ENCODE data around the gene WNT1. TPM values are rescaled to one million over a fixed set of nuclear protein-coding genes. Genes with fewer than 3 reads are reported as not detected.

WNT1 gene
- total and polyA plus RNA-seq, 10 of the 15 experiments (the other 5 are each of a cell fraction or from before 2014, with no cell fraction given), result not detected

GRCh38 chr12:48965298-48965838 lies 12.8 kb upstream of the WNT1 start (continued):
- no peak for TF ChIP-seq HCFC1 (IDR thresholded peaks at IDR 0.05; ENCODE audit: low read length)
- TF ChIP-seq LARP7 (IDR thresholded peaks at IDR 0.05), result no peak
- TF ChIP-seq CBFB (IDR thresholded peaks at IDR 0.05; ENCODE audit: low read depth), result no peak
- TF ChIP-seq RAD51 (IDR thresholded peaks at IDR 0.05), result no peak
- TF ChIP-seq, protein P1, sequence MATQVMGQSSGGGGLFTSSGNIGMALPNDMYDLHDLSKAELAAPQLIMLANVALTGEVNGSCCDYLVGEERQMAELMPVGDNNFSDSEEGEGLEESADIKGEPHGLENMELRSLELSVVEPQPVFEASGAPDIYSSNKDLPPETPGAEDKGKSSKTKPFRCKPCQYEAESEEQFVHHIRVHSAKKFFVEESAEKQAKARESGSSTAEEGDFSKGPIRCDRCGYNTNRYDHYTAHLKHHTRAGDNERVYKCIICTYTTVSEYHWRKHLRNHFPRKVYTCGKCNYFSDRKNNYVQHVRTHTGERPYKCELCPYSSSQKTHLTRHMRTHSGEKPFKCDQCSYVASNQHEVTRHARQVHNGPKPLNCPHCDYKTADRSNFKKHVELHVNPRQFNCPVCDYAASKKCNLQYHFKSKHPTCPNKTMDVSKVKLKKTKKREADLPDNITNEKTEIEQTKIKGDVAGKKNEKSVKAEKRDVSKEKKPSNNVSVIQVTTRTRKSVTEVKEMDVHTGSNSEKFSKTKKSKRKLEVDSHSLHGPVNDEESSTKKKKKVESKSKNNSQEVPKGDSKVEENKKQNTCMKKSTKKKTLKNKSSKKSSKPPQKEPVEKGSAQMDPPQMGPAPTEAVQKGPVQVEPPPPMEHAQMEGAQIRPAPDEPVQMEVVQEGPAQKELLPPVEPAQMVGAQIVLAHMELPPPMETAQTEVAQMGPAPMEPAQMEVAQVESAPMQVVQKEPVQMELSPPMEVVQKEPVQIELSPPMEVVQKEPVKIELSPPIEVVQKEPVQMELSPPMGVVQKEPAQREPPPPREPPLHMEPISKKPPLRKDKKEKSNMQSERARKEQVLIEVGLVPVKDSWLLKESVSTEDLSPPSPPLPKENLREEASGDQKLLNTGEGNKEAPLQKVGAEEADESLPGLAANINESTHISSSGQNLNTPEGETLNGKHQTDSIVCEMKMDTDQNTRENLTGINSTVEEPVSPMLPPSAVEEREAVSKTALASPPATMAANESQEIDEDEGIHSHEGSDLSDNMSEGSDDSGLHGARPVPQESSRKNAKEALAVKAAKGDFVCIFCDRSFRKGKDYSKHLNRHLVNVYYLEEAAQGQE (IDR thresholded peaks at IDR 0.05; ENCODE audit: low read depth, low read length), result no peak
- no peak for TF ChIP-seq ETV6 (conservative IDR thresholded peaks at IDR 0.05 in 1 of 2, IDR thresholded peaks at IDR 0.05 in 1 of 2; ENCODE audit: borderline replicate concordance in 1 of 2, low read depth in 1 of 2)

GRCh38 chr12:48966177-48966895 lies 11.8 kb upstream of the WNT1 start:
- H4K20me1 ChIP-seq (ENCODE audit: control insufficient read depth, insufficient read depth), result no peaks in the 10 kb centered on the region
- ChIA-PET CTCF (interaction anchor here (0.9 to 5.9 kb wide), 14 partner anchors 9 to 113 kb away, joined by 3 to 65 read pairs (median 5); partner anchors contain the start of genes ARF3, FKBP11, RND1 and WNT1), POLR2A (interaction anchor here (0.6 to 7.4 kb wide), 6 partner anchors 11 to 232 kb away, joined by 3 to 86 read pairs (median 3); partner anchors contain the start of genes ARF3 and FKBP11), RAD21 (ENCODE audit: unreplicated experiment) (interaction anchor here (1.0 to 1.8 kb wide), 6 partner anchors 9 to 113 kb away, joined by 3 to 7 read pairs (median 4); partner anchors contain the start of genes ARF3 and WNT1), SMC1A (ENCODE audit: uncharacterized antibody, unreplicated experiment) (interaction anchor here (0.7 to 3.8 kb wide), 6 partner anchors 9 to 139 kb away, joined by 3 to 17 read pairs (median 4); partner anchors contain the start of gene ARF3)
- 33% methylated on average over 20 of the region's 20 CpGs for WGBS (ENCODE audit: insufficient coverage, insufficient replicate concordance, low lambda C conversion rate, missing lambda C conversion rate)
- no peak overlapping the region for H3K9ac ChIP-seq (ENCODE audit: control insufficient read depth, insufficient read depth, low read length)
- H3K4me1 ChIP-seq (ENCODE audit: control insufficient read depth, insufficient read depth, low read length), result peaks cover 36% of the 10 kb centered on the region
- BruUV-seq (replicated peaks), result no TSS peak
- H3K4me2 ChIP-seq (ENCODE audit: control insufficient read depth, insufficient read depth), result no peak overlapping the region
- H2AFZ ChIP-seq (ENCODE audit: control insufficient read depth, low read depth, low read length), result no peak overlapping the region
- TF ChIP-seq SPI1 (IDR thresholded peaks at IDR 0.05; ENCODE audit: borderline replicate concordance, insufficient read depth, low read depth, low read length) (peak; percentile 76), LARP7 (IDR thresholded peaks at IDR 0.05) (no peak)
- no peak overlapping the region for H3K4me3 ChIP-seq
- H3K36me3 ChIP-seq (ENCODE audit: control insufficient read depth in 2 of 2, insufficient read depth in 2 of 2, low read length in 1 of 2), result no peaks in the 10 kb centered on the region
- H3K27ac ChIP-seq (ENCODE audit: control insufficient read depth, insufficient read depth), result no peak overlapping the region
- peaks cover 3 to 8% of the 10 kb centered on the region in 2 experiments; a peak in 3 of 4 replicates for H3K27me3 ChIP-seq (replicated peaks in 1 of 2; ENCODE audit: control insufficient read depth in 2 of 2, insufficient read depth in 2 of 2, low read length in 1 of 2)
- no peaks in the 10 kb centered on the region for H3K79me2 ChIP-seq (ENCODE audit: control insufficient read depth, insufficient read depth, low read length)
- in situ Hi-C loops (cut with MboI) (no loop called here), intact Hi-C loops (cut with micrococcal nuclease; ENCODE audit: unreplicated experiment) (no loop called here)
- H3K9me3 ChIP-seq (replicated peaks; ENCODE audit: control insufficient read depth, insufficient read depth, low read length), result no peaks in the 10 kb centered on the region
- peak; percentile 31 for FAIRE-seq
- DNase-seq (ENCODE audit: low read depth, low spot score), result no peak
- 0 out of 3 replicates have a peak, but pooled peaks have one; percentile 14 for ATAC-seq

Data from GM12878 (cell line).